Vagina (tissue), 2 donors: ENCODE data around the gene BLTP3A. TPM values are rescaled to one million over a fixed set of nuclear protein-coding genes. Genes with fewer than 3 reads are reported as not detected.
"Not testable (repeated sequence)": the region's sequence is repeated elsewhere in the genome, so short reads cannot be mapped to it uniquely, and the experiment has no call there.

Experiments
- DNase-seq, 2 donors: peaks; one replicate each; pipeline ENCODE4 v3.0.0-alpha.2; 2017; ENCODE audit errors: extremely low spot score in 2 of 2
- H3K27ac ChIP-seq: fragments of 200-600 bp; sonication (generic); one replicate; pipeline ENCODE4 v1.5.1; 2019
- H3K27me3 ChIP-seq: fragments of 200-600 bp; sonication (generic); one replicate; pipeline ENCODE4 v1.5.1; 2019
- H3K36me3 ChIP-seq, 2 donors: fragments of 200-600 bp; sonication (generic); one replicate each; pipeline ENCODE4 v1.5.1; 2017 to 2019
- H3K4me1 ChIP-seq: fragments of 200-600 bp; sonication (generic); one replicate; pipeline ENCODE4 v1.5.1; 2019
- H3K4me3 ChIP-seq, 2 donors: fragments of 200-600 bp; sonication (generic); 1 replicate in 1 of 2; 2 replicates in 1 of 2; pipeline ENCODE4 v1.5.1; 2016 to 2019
- H3K9me3 ChIP-seq: fragments of 200-600 bp; sonication (generic); one replicate; pipeline ENCODE4 v1.5.1; 2019
- POLR2A ChIP-seq, 2 donors: fragments of 450-650 bp; IDR thresholded peaks; one replicate each; pipeline ENCODE4 v1.6.1; 2017; ENCODE audit warnings: antibody characterized with exemption in 2 of 2, mild to moderate bottlenecking in 2 of 2, moderate library complexity in 2 of 2
- POLR2AphosphoS5 ChIP-seq, 2 donors: sonication (generic); formaldehyde crosslinking; IDR thresholded peaks; one replicate each; pipeline ENCODE4 v1.9.0; 2017; ENCODE audit warnings: antibody characterized with exemption in 2 of 2, mild to moderate bottlenecking in 2 of 2, low read depth in 1 of 2; ENCODE audit not compliant: insufficient read depth in 1 of 2
- intact Hi-C: fragments of 100-400 bp; cut with DNase I; formaldehyde crosslinking; loops from one replicate; pipeline ENCODE4 v1.15.1; 2023
- total RNA-seq: library from RNA; depleted of rRNA; stranded (reverse); fragments of >200 nt; gene quantifications from one replicate; pipeline ENCODE4 v1.2.3, GENCODE V29; 2016
- TF ChIP-seq, protein P1 (sequence below), 3 experiments: fragments of 450-650 bp in 2 of 3; fragments of 200-600 bp in 1 of 3; sonication (generic) in 1 of 3; IDR thresholded peaks; one replicate each; pipeline ENCODE4 v1.5.1; 2017 to 2019; ENCODE audit warnings: antibody characterized with exemption in 3 of 3, mild to moderate bottlenecking in 2 of 3, moderate library complexity in 2 of 3

Gene BLTP3A
- total RNA-seq, 1 donor from 2014 or later, result 10.1 TPM

GRCh38 chr6:34745277-34746103 lies 46.4 kb upstream of the BLTP3A start:
- Histone ChIP-seq H3K27ac (no peak overlapping the region), H3K9me3 (no peaks in the 10 kb centered on the region), H3K4me1 (no peaks in the 10 kb centered on the region), H3K27me3 (no peaks in the 10 kb centered on the region), H3K4me3 (no peak overlapping the region), H3K36me3 (no peaks in the 10 kb centered on the region)
- no peak for DNase-seq
- TF ChIP-seq POLR2AphosphoS5 (IDR thresholded peaks at IDR 0.05; ENCODE audit: insufficient read depth in 1 of 2, low read depth in 1 of 2), result peak in 1 of 2 donors; percentile 63
- TF ChIP-seq, protein P1, sequence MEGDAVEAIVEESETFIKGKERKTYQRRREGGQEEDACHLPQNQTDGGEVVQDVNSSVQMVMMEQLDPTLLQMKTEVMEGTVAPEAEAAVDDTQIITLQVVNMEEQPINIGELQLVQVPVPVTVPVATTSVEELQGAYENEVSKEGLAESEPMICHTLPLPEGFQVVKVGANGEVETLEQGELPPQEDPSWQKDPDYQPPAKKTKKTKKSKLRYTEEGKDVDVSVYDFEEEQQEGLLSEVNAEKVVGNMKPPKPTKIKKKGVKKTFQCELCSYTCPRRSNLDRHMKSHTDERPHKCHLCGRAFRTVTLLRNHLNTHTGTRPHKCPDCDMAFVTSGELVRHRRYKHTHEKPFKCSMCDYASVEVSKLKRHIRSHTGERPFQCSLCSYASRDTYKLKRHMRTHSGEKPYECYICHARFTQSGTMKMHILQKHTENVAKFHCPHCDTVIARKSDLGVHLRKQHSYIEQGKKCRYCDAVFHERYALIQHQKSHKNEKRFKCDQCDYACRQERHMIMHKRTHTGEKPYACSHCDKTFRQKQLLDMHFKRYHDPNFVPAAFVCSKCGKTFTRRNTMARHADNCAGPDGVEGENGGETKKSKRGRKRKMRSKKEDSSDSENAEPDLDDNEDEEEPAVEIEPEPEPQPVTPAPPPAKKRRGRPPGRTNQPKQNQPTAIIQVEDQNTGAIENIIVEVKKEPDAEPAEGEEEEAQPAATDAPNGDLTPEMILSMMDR (IDR thresholded peaks at IDR 0.05), result no peak
- intact Hi-C loops, result no loop called here

GRCh38 chr6:34746104-34746846 lies 45.6 kb upstream of the BLTP3A start:
- no peak for TF ChIP-seq POLR2A (IDR thresholded peaks at IDR 0.05)
- no peak for TF ChIP-seq POLR2AphosphoS5 (IDR thresholded peaks at IDR 0.05; ENCODE audit: insufficient read depth in 1 of 2, low read depth in 1 of 2)
- TF ChIP-seq, protein P1 (IDR thresholded peaks at IDR 0.05), result no peak
- intact Hi-C loops, result no loop called here
- H3K27ac ChIP-seq, result no peak overlapping the region

DNA sequence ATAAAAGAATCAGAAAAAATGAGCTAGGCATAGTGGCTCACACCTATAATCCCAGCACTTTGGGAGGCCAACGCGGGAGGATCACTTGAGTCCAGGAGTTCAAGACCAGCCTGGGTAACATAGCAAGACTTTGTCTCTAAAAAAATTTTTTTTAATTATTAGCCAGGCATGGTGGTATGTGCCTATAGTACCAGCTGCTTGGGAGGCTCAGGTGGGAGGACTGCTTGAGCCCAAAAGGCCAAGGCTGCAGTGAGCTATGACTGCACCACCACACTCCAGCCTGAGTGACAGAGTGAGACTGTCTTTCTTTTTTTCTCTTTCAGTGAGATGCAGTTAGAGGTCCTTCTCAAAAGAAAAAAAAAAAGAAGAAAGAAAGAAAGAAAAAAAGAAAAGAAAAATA lies 43.1 kb upstream of the BLTP3A start:
- Histone ChIP-seq H3K27ac (no peak overlapping the region), H3K4me1 (no peaks in the 10 kb centered on the region), H3K4me3 (no peak overlapping the region), H3K36me3 (no peaks in the 10 kb centered on the region), H3K9me3 (no peaks in the 10 kb centered on the region), H3K27me3 (no peaks in the 10 kb centered on the region)
- intact Hi-C loops, result no loop called here
- DNase-seq, result no peak
- TF ChIP-seq, protein P1 (IDR thresholded peaks at IDR 0.05), result no peak
- TF ChIP-seq POLR2AphosphoS5 (IDR thresholded peaks at IDR 0.05; ENCODE audit: insufficient read depth in 1 of 2, low read depth in 1 of 2) (no peak), POLR2A (IDR thresholded peaks at IDR 0.05) (no peak)

More at GRCh38 chr6:34746104-34746846, 45.6 kb upstream of the BLTP3A start:
- no peak for DNase-seq
- H3K27me3 ChIP-seq, result no peaks in the 10 kb centered on the region
- no peaks in the 10 kb centered on the region for H3K4me1 ChIP-seq
- no peaks in the 10 kb centered on the region for H3K36me3 ChIP-seq
- H3K4me3 ChIP-seq, result no peak overlapping the region
- H3K9me3 ChIP-seq, result no peaks in the 10 kb centered on the region

DNA sequence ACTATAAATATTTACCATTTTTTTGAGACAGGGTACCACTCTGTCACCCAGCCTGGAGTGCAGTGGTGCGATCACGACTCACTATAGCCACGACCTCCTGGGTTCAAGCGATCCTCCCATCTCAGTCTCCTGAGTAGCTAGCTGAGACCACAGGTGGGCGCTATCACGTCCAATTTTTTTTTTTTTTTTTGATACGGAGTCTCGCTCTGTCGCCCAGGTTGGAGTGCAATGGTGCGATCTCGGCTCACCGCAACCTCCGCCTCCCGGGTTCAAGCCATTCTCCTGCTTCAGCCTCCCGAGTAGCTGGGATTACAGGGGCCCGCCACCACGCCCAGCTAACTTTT lies 35.4 kb upstream of the BLTP3A start:
- Histone ChIP-seq H3K4me1 (peaks cover 30% of the 10 kb centered on the region), H3K27ac (peak overlapping the region; percentile 96), H3K4me3 (peak overlapping the region; percentile 49 to 74)
- intact Hi-C loops, result loop anchor here (5.0 kb wide), 1 partner anchor 59 kb away; the partner anchor contains the start of gene ILRUN
- H3K36me3 ChIP-seq, DNase-seq, H3K27me3 ChIP-seq, H3K9me3 ChIP-seq: not testable (repeated sequence)

- intact Hi-C loops, result loop anchor here (5.0 kb wide), 1 partner anchor 60 kb away; the partner anchor contains the start of gene ILRUN
- TF ChIP-seq POLR2AphosphoS5 (IDR thresholded peaks at IDR 0.05; ENCODE audit: insufficient read depth in 1 of 2, low read depth in 1 of 2), result no peak
- no peak for TF ChIP-seq POLR2A (IDR thresholded peaks at IDR 0.05)
- TF ChIP-seq, protein P1 (IDR thresholded peaks at IDR 0.05), result no peak
- DNase-seq, result no peak
Observed at GRCh38 chr6:34757687-34758274, 34.1 kb upstream of the BLTP3A start.

More at GRCh38 chr6:34757687-34758274, 34.1 kb upstream of the BLTP3A start:
- Histone ChIP-seq H3K36me3 (peaks cover 0 to 6% of the 10 kb centered on the region in 2 donors), H3K4me1 (peaks cover 30% of the 10 kb centered on the region), H3K27ac (peak overlapping the region; percentile 96), H3K27me3 (no peaks in the 10 kb centered on the region), H3K9me3 (no peaks in the 10 kb centered on the region), H3K4me3 (peak overlapping the region; percentile 49 to 74)
